Mammary epithelial cell (primary cell): ENCODE data around the gene SYNM.

Source experiments
- EZH2 ChIP-seq: IDR thresholded peaks from 2 replicates; pipeline ENCODE4 v1.6.1; 2012; ENCODE audit warnings: low read length, inconsistent platforms, borderline replicate concordance
- TF ChIP-seq, protein P1 (sequence below), 2 donors: IDR thresholded peaks in 1 of 2; conservative IDR thresholded peaks in 1 of 2; 2 replicates each; pipeline ENCODE4 v1.5.1; 2011 to 2012; ENCODE audit warnings: inconsistent platforms in 2 of 2, low read length in 2 of 2, mild to moderate bottlenecking in 2 of 2, control low read depth in 1 of 2, low read depth in 1 of 2; ENCODE audit not compliant: insufficient read depth in 1 of 2; ENCODE audit errors: extremely low read depth in 1 of 2

GRCh38 chr15:99076555-99077308, 28.1 kb upstream of the SYNM start:
- TF ChIP-seq, protein P1, sequence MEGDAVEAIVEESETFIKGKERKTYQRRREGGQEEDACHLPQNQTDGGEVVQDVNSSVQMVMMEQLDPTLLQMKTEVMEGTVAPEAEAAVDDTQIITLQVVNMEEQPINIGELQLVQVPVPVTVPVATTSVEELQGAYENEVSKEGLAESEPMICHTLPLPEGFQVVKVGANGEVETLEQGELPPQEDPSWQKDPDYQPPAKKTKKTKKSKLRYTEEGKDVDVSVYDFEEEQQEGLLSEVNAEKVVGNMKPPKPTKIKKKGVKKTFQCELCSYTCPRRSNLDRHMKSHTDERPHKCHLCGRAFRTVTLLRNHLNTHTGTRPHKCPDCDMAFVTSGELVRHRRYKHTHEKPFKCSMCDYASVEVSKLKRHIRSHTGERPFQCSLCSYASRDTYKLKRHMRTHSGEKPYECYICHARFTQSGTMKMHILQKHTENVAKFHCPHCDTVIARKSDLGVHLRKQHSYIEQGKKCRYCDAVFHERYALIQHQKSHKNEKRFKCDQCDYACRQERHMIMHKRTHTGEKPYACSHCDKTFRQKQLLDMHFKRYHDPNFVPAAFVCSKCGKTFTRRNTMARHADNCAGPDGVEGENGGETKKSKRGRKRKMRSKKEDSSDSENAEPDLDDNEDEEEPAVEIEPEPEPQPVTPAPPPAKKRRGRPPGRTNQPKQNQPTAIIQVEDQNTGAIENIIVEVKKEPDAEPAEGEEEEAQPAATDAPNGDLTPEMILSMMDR (conservative IDR thresholded peaks at IDR 0.05 in 1 of 2, IDR thresholded peaks at IDR 0.05 in 1 of 2; ENCODE audit: extremely low read depth in 1 of 2, insufficient read depth in 1 of 2, low read depth in 1 of 2, low read length in 2 of 2), result peak; percentile 90 to 95
- TF ChIP-seq EZH2, result no peak
